Regular cardiac myocyte (primary cell): ENCODE measurements around the gene MKNK2. TPM values are rescaled to one million over a fixed set of nuclear protein-coding genes. Genes with fewer than 3 reads are reported as not detected.

Source experiments
- total RNA-seq: library from RNA; depleted of rRNA; stranded (reverse); fragments of >200 nt; gene quantifications from 2 replicates; pipeline ENCODE4 v1.2.3, GENCODE V29; 2014

The MKNK2 gene
- 73.9 and 89.0 TPM in 2 replicates for total RNA-seq

GRCh38 chr19:2050991-2051772 lies at the start of gene MKNK2:
MKNK2 (minus strand) TSS chr19:2051244; CDS start chr19:2050851, 393 bp downstream.

GRCh38 chr19:2096480-2097202 lies 45.6 kb upstream of the MKNK2 start, which contains the start of gene IZUMO4:
IZUMO4 (plus strand) TSS chr19:2096915; CDS start chr19:2096946, 31 bp downstream.

DNA sequence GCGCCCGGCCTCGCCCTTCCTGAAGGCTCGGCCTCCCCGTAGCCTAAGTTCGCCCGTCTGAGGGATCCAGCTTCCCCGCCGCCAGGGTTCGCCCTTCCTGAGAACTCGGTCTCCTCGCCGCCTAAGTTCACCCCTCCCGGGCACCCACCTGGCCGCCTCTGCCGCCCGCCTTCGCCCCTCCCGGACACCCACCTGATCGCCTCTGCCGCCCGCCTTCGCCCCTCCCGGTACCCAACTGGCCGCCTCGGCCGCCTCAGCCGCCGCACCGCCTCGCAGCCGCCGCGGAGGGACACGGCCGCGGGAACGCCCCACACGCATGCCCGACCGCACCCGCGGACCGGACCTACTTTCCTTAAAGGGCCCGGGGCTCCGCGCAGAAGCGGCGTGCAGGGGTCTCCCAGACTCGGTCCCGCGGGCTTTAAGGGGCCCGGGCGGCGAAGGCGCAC lies 45.0 kb upstream of the MKNK2 start, which contains the start of gene MOB3A:
Gene MOB3A (minus strand): TSS at position 293 of the 446 bp plus-strand sequence. CDS start 17,766 bp downstream, outside the sequence.

GRCh38 chr19:2015608-2015950 lies 35.5 kb downstream of the MKNK2 start, which contains the start of gene BTBD2:
BTBD2 (minus strand) TSS chr19:2015714; CDS start chr19:2015703, 11 bp downstream.

Other genes starting within 250 kb of the MKNK2 start
- gene ATP8B3, start 239.0 kb downstream of the MKNK2 start, total RNA-seq: 0.38 and 1.7 TPM in 2 replicates
- 2.5 and 6.9 TPM in 2 replicates for gene REXO1, start 202.8 kb downstream of the MKNK2 start, total RNA-seq
- 4.8 and 9.4 TPM in 2 replicates for gene KLF16, start 187.7 kb downstream of the MKNK2 start, total RNA-seq
- 65.7 and 73.8 TPM in 2 replicates for gene ABHD17A, start 165.7 kb downstream of the MKNK2 start, total RNA-seq
- 1.3 and 1.7 TPM in 2 replicates for gene ADAT3, start 145.8 kb downstream of the MKNK2 start, total RNA-seq
- 31.3 and 34.7 TPM in 2 replicates for gene SCAMP4, start 145.8 kb downstream of the MKNK2 start, total RNA-seq
- 42.8 and 45.4 TPM in 2 replicates for gene CSNK1G2, start 110.1 kb downstream of the MKNK2 start, total RNA-seq
- 37.5 and 47.5 TPM in 2 replicates for gene BTBD2, start 35.5 kb downstream of the MKNK2 start, total RNA-seq
- gene MOB3A, start 45.1 kb upstream of the MKNK2 start, total RNA-seq: 8.5 and 17.1 TPM in 2 replicates
- gene IZUMO4, start 45.7 kb upstream of the MKNK2 start, total RNA-seq: 0.58 and 0.85 TPM in 2 replicates
- gene AP3D1, start 100.3 kb upstream of the MKNK2 start, total RNA-seq: 89.4 and 121 TPM in 2 replicates
- gene DOT1L, start 112.7 kb upstream of the MKNK2 start, total RNA-seq: 3.7 and 8.8 TPM in 2 replicates
- gene PLEKHJ1, start 185.1 kb upstream of the MKNK2 start, total RNA-seq: 35.5 and 65.2 TPM in 2 replicates
- gene SF3A2, start 185.6 kb upstream of the MKNK2 start, total RNA-seq: 17.4 and 22.6 TPM in 2 replicates
- 0.19 and 0.85 TPM in 2 replicates for gene AMH, start 198.1 kb upstream of the MKNK2 start, total RNA-seq
- gene JSRP1, start 205.2 kb upstream of the MKNK2 start, total RNA-seq: under 0.01 TPM in 1 of 2 replicates, not detected in the other
- not detected in 2 replicates for gene PEAK3, start 230.9 kb upstream of the MKNK2 start, total RNA-seq